IPS-NIHi11 (cell line): ENCODE results near the gene FAM89A.

Experiments used
- DNase-seq: peaks from one replicate; pipeline ENCODE4 v3.0.0; 2012; ENCODE audit warnings: mixed read lengths, low spot score

FAM89A gene

GRCh38 chr1:231040019-231040799, at the start of gene FAM89A:
FAM89A (minus strand) TSS chr1:231040254; CDS start chr1:231040211, 43 bp downstream.
- peak; percentile 93 for DNase-seq

GRCh38 chr1:231084353-231084752, 44.3 kb upstream of the FAM89A start:
- no peak for DNase-seq

- no peak for DNase-seq
Observed at GRCh38 chr1:231079163-231079562, 39.1 kb upstream of the FAM89A start.

GRCh38 chr1:231078250-231078649, 38.2 kb upstream of the FAM89A start:
- DNase-seq: no peak

GRCh38 chr1:231076802-231077201, 36.7 kb upstream of the FAM89A start:
- DNase-seq: no peak

GRCh38 chr1:231075497-231075896, 35.4 kb upstream of the FAM89A start:
- no peak for DNase-seq

- no peak for DNase-seq
Observed at GRCh38 chr1:231075020-231075419, 35.0 kb upstream of the FAM89A start.

- no peak for DNase-seq
Observed at GRCh38 chr1:231074046-231074445, 34.0 kb upstream of the FAM89A start.

- no peak for DNase-seq
Observed at GRCh38 chr1:231073331-231073730, 33.3 kb upstream of the FAM89A start.

- no peak for DNase-seq
Observed at GRCh38 chr1:231072502-231073094, 32.5 kb upstream of the FAM89A start.

- no peak for DNase-seq
Observed at GRCh38 chr1:231072041-231072440, 32.0 kb upstream of the FAM89A start.

GRCh38 chr1:231070758-231071444, 30.8 kb upstream of the FAM89A start:
- no peak for DNase-seq

GRCh38 chr1:231069333-231069732, 29.3 kb upstream of the FAM89A start:
- no peak for DNase-seq

GRCh38 chr1:231068762-231069161, 28.7 kb upstream of the FAM89A start:
- DNase-seq: no peak

- DNase-seq: no peak
Observed at GRCh38 chr1:231065510-231066241, 25.6 kb upstream of the FAM89A start.

GRCh38 chr1:231064418-231064817, 24.4 kb upstream of the FAM89A start:
- DNase-seq: no peak

- no peak for DNase-seq
Observed at GRCh38 chr1:231063331-231063730, 23.3 kb upstream of the FAM89A start.

- no peak for DNase-seq
Observed at GRCh38 chr1:231062500-231063270, 22.6 kb upstream of the FAM89A start.

GRCh38 chr1:231059566-231060193, 19.6 kb upstream of the FAM89A start:
- no peak for DNase-seq

GRCh38 chr1:231058416-231059109, 18.5 kb upstream of the FAM89A start:
- no peak for DNase-seq

GRCh38 chr1:231057410-231057809, 17.4 kb upstream of the FAM89A start:
- no peak for DNase-seq
